ENCODE data around the gene C5. TPM values are rescaled to one million over a fixed set of nuclear protein-coding genes. Genes with fewer than 3 reads are reported as not detected.

The C5 gene
- total and polyA plus RNA-seq, 4 donors, result 4.5 to 9.7 (median 7.4) TPM

GRCh38 chr9:120934281-120934680 lies 115.8 kb downstream of the C5 start:
- Histone ChIP-seq H3K27ac (ENCODE audit: low read depth, low read length) (no peak overlapping the region), H3K4me1 (ENCODE audit: control insufficient read depth, insufficient read depth, low read length) (peaks cover 29% of the 10 kb centered on the region), H3K36me3 (ENCODE audit: control insufficient read depth, insufficient read depth, low read length) (no peaks in the 10 kb centered on the region), H3K9me3 (ENCODE audit: control insufficient read depth, insufficient read depth, low read length) (no peaks in the 10 kb centered on the region), H3K4me3 (ENCODE audit: low read depth, low read length) (no peak overlapping the region), H3K27me3 (ENCODE audit: control insufficient read depth, insufficient read depth, low read length) (no peaks in the 10 kb centered on the region)
- 40% methylated on average over 1 of the region's 3 CpGs for WGBS (ENCODE audit: insufficient coverage)
- DNase-seq (ENCODE audit: low read depth in 4 of 6, low spot score in 6 of 6), result peak in 1 of 6 donors; percentile 19

GRCh38 chr9:120933310-120934055 lies 116.6 kb downstream of the C5 start:
- Histone ChIP-seq H3K4me3 (ENCODE audit: low read depth, low read length) (no peak overlapping the region), H3K4me1 (ENCODE audit: control insufficient read depth, insufficient read depth, low read length) (peaks cover 32% of the 10 kb centered on the region), H3K36me3 (ENCODE audit: control insufficient read depth, insufficient read depth, low read length) (no peaks in the 10 kb centered on the region), H3K27me3 (ENCODE audit: control insufficient read depth, insufficient read depth, low read length) (no peaks in the 10 kb centered on the region), H3K9me3 (ENCODE audit: control insufficient read depth, insufficient read depth, low read length) (no peaks in the 10 kb centered on the region), H3K27ac (ENCODE audit: low read depth, low read length) (no peak overlapping the region)
- 90% methylated on average over 5 of the region's 8 CpGs for WGBS (ENCODE audit: insufficient coverage)
- no peak for DNase-seq (ENCODE audit: low read depth in 4 of 6, low spot score in 6 of 6)

GRCh38 chr9:120932086-120932823 lies 117.8 kb downstream of the C5 start:
- Histone ChIP-seq H3K27me3 (ENCODE audit: control insufficient read depth, insufficient read depth, low read length) (no peaks in the 10 kb centered on the region), H3K9me3 (ENCODE audit: control insufficient read depth, insufficient read depth, low read length) (no peaks in the 10 kb centered on the region), H3K4me1 (ENCODE audit: control insufficient read depth, insufficient read depth, low read length) (peaks cover 36% of the 10 kb centered on the region), H3K36me3 (ENCODE audit: control insufficient read depth, insufficient read depth, low read length) (no peaks in the 10 kb centered on the region), H3K27ac (ENCODE audit: low read depth, low read length) (no peak overlapping the region), H3K4me3 (ENCODE audit: low read depth, low read length) (no peak overlapping the region)
- peak in 2 of 6 donors; percentile 39 to 78 for DNase-seq (ENCODE audit: low read depth in 4 of 6, low spot score in 6 of 6)
- WGBS (ENCODE audit: insufficient coverage), result 61% methylated on average over 6 of the region's 6 CpGs

GRCh38 chr9:120931231-120932085 lies 118.6 kb downstream of the C5 start:
- DNase-seq (ENCODE audit: low read depth in 4 of 6, low spot score in 6 of 6), result peak in 1 of 6 donors; percentile 45
- no peaks in the 10 kb centered on the region for H3K36me3 ChIP-seq (ENCODE audit: control insufficient read depth, insufficient read depth, low read length)
- H3K27me3 ChIP-seq (ENCODE audit: control insufficient read depth, insufficient read depth, low read length), result no peaks in the 10 kb centered on the region
- H3K27ac ChIP-seq (ENCODE audit: low read depth, low read length), result peak overlapping the region; percentile 67
- H3K4me1 ChIP-seq (ENCODE audit: control insufficient read depth, insufficient read depth, low read length), result peaks cover 30% of the 10 kb centered on the region
- H3K9me3 ChIP-seq (ENCODE audit: control insufficient read depth, insufficient read depth, low read length), result no peaks in the 10 kb centered on the region
- no peak overlapping the region for H3K4me3 ChIP-seq (ENCODE audit: low read depth, low read length)
- 72% methylated on average over 3 of the region's 4 CpGs for WGBS (ENCODE audit: insufficient coverage)

GRCh38 chr9:120929229-120929791 lies 120.8 kb downstream of the C5 start:
- Histone ChIP-seq H3K27ac (ENCODE audit: low read depth, low read length) (peak overlapping the region; percentile 49), H3K4me1 (ENCODE audit: control insufficient read depth, insufficient read depth, low read length) (peaks cover 13% of the 10 kb centered on the region), H3K36me3 (ENCODE audit: control insufficient read depth, insufficient read depth, low read length) (no peaks in the 10 kb centered on the region), H3K4me3 (ENCODE audit: low read depth, low read length) (peak overlapping the region; percentile 47), H3K27me3 (ENCODE audit: control insufficient read depth, insufficient read depth, low read length) (no peaks in the 10 kb centered on the region), H3K9me3 (ENCODE audit: control insufficient read depth, insufficient read depth, low read length) (no peaks in the 10 kb centered on the region)
- DNase-seq (ENCODE audit: low read depth in 4 of 6, low spot score in 6 of 6), result no peak
- 12% methylated on average over 17 of the region's 26 CpGs for WGBS (ENCODE audit: insufficient coverage)

- peak in 2 of 6 donors; percentile 85 to 87 for DNase-seq (ENCODE audit: low read depth in 4 of 6, low spot score in 6 of 6)
- under 1% methylated on average over 73 of the region's 73 CpGs for WGBS (ENCODE audit: insufficient coverage)
- Histone ChIP-seq H3K27ac (ENCODE audit: low read depth, low read length) (peak overlapping the region; percentile 49), H3K9me3 (ENCODE audit: control insufficient read depth, insufficient read depth, low read length) (no peaks in the 10 kb centered on the region), H3K4me3 (ENCODE audit: low read depth, low read length) (peak overlapping the region; percentile 47), H3K36me3 (ENCODE audit: control insufficient read depth, insufficient read depth, low read length) (no peaks in the 10 kb centered on the region), H3K4me1 (ENCODE audit: control insufficient read depth, insufficient read depth, low read length) (peaks cover 10% of the 10 kb centered on the region), H3K27me3 (ENCODE audit: control insufficient read depth, insufficient read depth, low read length) (no peaks in the 10 kb centered on the region)
Observed at GRCh38 chr9:120928483-120929228, 121.4 kb downstream of the C5 start.

- WGBS (ENCODE audit: insufficient coverage), result 50% methylated on average over 12 of the region's 14 CpGs
- Histone ChIP-seq H3K27me3 (ENCODE audit: control insufficient read depth, insufficient read depth, low read length) (no peaks in the 10 kb centered on the region), H3K4me3 (ENCODE audit: low read depth, low read length) (peak overlapping the region; percentile 47), H3K9me3 (ENCODE audit: control insufficient read depth, insufficient read depth, low read length) (no peaks in the 10 kb centered on the region), H3K36me3 (ENCODE audit: control insufficient read depth, insufficient read depth, low read length) (no peaks in the 10 kb centered on the region), H3K4me1 (ENCODE audit: control insufficient read depth, insufficient read depth, low read length) (peaks cover 10% of the 10 kb centered on the region), H3K27ac (ENCODE audit: low read depth, low read length) (peak overlapping the region; percentile 43)
- no peak for DNase-seq (ENCODE audit: low read depth in 4 of 6, low spot score in 6 of 6)
Observed at GRCh38 chr9:120928015-120928482, 122.0 kb downstream of the C5 start.

- no peaks in the 10 kb centered on the region for H3K9me3 ChIP-seq (ENCODE audit: control insufficient read depth, insufficient read depth, low read length)
- 86% methylated on average over 3 of the region's 8 CpGs for WGBS (ENCODE audit: insufficient coverage)
- H3K27ac ChIP-seq (ENCODE audit: low read depth, low read length), result no peak overlapping the region
- peaks cover 10% of the 10 kb centered on the region for H3K4me1 ChIP-seq (ENCODE audit: control insufficient read depth, insufficient read depth, low read length)
- DNase-seq (ENCODE audit: low read depth in 4 of 6, low spot score in 6 of 6), result no peak
- no peak overlapping the region for H3K4me3 ChIP-seq (ENCODE audit: low read depth, low read length)
- no peaks in the 10 kb centered on the region for H3K27me3 ChIP-seq (ENCODE audit: control insufficient read depth, insufficient read depth, low read length)
- no peaks in the 10 kb centered on the region for H3K36me3 ChIP-seq (ENCODE audit: control insufficient read depth, insufficient read depth, low read length)
Observed at GRCh38 chr9:120927269-120928014, 122.6 kb downstream of the C5 start.

All from spinal cord (tissue), 10 donors.